ENCODE results near the gene EPHA3. TPM values are rescaled to one million over a fixed set of nuclear protein-coding genes. Genes with fewer than 3 reads are reported as not detected.

Gene EPHA3
- total RNA-seq, 1 donor from 2014 or later = 5.0 TPM

DNA sequence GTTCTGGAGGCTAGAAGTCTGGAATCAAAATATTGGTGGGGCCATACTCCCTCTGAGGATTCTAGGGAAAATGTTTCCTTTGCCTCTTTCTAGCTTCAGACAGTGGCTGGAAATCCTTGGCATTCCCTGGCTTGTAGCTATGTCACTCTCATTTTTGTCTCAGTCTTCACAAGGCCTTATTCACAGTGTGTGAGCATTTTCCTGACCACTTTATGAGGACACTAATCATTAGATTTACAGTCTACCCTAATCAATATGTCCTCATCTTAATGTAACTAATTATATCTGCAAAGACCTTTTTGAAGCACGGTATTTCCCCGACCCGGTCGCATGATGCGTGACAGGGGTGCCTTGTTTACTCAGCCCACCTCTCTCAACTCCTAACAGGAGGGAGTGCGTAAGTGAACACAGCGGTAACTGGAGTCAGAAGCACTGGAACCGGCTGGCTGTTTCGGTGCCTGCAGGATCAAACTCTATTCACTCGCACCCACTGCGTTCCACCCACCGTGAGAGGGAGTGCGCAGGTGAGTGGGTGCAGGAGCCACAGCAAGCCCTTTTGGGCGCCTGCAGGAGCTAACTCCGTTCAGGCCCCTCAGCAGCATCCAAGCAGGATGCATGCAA is 155.0 kb downstream of the EPHA3 start:
- Histone ChIP-seq H3K9me3 (ENCODE audit: insufficient read depth, low read depth, low read length) (no peaks in the 10 kb centered on the region), H3K27ac (ENCODE audit: low read depth, low read length) (no peak overlapping the region), H3K9ac (ENCODE audit: low read length) (no peak overlapping the region), H3K36me3 (ENCODE audit: insufficient read depth, low read length) (no peaks in the 10 kb centered on the region), H2AFZ (ENCODE audit: low read depth, low read length) (no peak overlapping the region), H3K4me1 (ENCODE audit: insufficient read depth, low read length) (no peaks in the 10 kb centered on the region), H3K4me2 (ENCODE audit: low read length) (no peak overlapping the region), H3K4me3 (ENCODE audit: insufficient read depth, low read depth, low read length) (no peak overlapping the region), H4K20me1 (ENCODE audit: insufficient read depth, low read length) (no peaks in the 10 kb centered on the region), H3K79me2 (ENCODE audit: insufficient read depth, low read length) (no peaks in the 10 kb centered on the region), H3K27me3 (ENCODE audit: insufficient read depth, low read length) (no peaks in the 10 kb centered on the region)
- H3K4me3 Mint-ChIP-seq (ENCODE audit: unreplicated experiment) = no peak overlapping the region
- DNase-seq (ENCODE audit: low read depth) (no peak), FAIRE-seq (no peak)
- H3K36me3 Mint-ChIP-seq (ENCODE audit: low read depth, unreplicated experiment) = no peaks in the 10 kb centered on the region
- no peaks in the 10 kb centered on the region for H3K9me3 Mint-ChIP-seq (ENCODE audit: unreplicated experiment)
- no peak overlapping the region for H3K27ac Mint-ChIP-seq (ENCODE audit: unreplicated experiment)
- H3K27me3 Mint-ChIP-seq (ENCODE audit: low read depth, unreplicated experiment) = no peaks in the 10 kb centered on the region
- H3K4me1 Mint-ChIP-seq (ENCODE audit: low read depth, unreplicated experiment) = no peaks in the 10 kb centered on the region
- TF ChIP-seq EZH2 (IDR thresholded peaks at IDR 0.05; ENCODE audit: insufficient read depth, low read length) = no peak
- TF ChIP-seq, protein P1, sequence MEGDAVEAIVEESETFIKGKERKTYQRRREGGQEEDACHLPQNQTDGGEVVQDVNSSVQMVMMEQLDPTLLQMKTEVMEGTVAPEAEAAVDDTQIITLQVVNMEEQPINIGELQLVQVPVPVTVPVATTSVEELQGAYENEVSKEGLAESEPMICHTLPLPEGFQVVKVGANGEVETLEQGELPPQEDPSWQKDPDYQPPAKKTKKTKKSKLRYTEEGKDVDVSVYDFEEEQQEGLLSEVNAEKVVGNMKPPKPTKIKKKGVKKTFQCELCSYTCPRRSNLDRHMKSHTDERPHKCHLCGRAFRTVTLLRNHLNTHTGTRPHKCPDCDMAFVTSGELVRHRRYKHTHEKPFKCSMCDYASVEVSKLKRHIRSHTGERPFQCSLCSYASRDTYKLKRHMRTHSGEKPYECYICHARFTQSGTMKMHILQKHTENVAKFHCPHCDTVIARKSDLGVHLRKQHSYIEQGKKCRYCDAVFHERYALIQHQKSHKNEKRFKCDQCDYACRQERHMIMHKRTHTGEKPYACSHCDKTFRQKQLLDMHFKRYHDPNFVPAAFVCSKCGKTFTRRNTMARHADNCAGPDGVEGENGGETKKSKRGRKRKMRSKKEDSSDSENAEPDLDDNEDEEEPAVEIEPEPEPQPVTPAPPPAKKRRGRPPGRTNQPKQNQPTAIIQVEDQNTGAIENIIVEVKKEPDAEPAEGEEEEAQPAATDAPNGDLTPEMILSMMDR (IDR thresholded peaks at IDR 0.05; ENCODE audit: insufficient read depth, low read depth, low read length) = no peak

DNA sequence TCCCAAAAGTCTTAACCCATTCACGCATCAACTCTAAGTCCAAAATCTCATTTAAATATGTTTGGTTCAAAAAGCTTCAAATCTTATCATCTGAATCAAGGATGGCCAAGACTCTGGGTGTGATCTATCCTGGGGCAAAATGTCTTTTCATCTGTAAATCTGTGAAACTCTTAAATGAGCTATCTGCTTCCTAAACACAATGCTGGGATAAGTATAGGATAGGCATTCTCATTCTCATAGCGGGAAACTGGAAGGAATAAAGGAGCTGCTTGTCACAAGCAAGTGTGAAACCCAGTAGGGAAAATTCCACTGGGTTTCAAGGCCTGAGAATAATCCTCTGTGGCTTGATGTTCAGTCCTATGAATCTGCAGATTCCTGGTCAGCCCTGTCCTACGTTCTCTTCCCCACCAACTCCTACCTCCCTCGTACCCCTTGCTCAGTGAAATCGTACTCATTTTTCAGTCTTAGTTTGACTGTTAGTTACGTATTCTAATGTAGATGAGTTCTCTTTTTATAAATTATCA is 156.7 kb downstream of the EPHA3 start:
- Mint-ChIP-seq H3K4me3 (ENCODE audit: unreplicated experiment) (no peak overlapping the region), H3K27ac (ENCODE audit: unreplicated experiment) (no peak overlapping the region), H3K9me3 (ENCODE audit: unreplicated experiment) (no peaks in the 10 kb centered on the region), H3K36me3 (ENCODE audit: low read depth, unreplicated experiment) (no peaks in the 10 kb centered on the region), H3K4me1 (ENCODE audit: low read depth, unreplicated experiment) (no peaks in the 10 kb centered on the region), H3K27me3 (ENCODE audit: low read depth, unreplicated experiment) (no peaks in the 10 kb centered on the region)
- Histone ChIP-seq H3K4me3 (ENCODE audit: insufficient read depth, low read depth, low read length) (no peak overlapping the region), H3K79me2 (ENCODE audit: insufficient read depth, low read length) (no peaks in the 10 kb centered on the region), H2AFZ (ENCODE audit: low read depth, low read length) (no peak overlapping the region), H3K9ac (ENCODE audit: low read length) (no peak overlapping the region), H3K27ac (ENCODE audit: low read depth, low read length) (no peak overlapping the region), H3K4me1 (ENCODE audit: insufficient read depth, low read length) (no peaks in the 10 kb centered on the region), H4K20me1 (ENCODE audit: insufficient read depth, low read length) (no peaks in the 10 kb centered on the region), H3K36me3 (ENCODE audit: insufficient read depth, low read length) (no peaks in the 10 kb centered on the region), H3K9me3 (ENCODE audit: insufficient read depth, low read depth, low read length) (no peaks in the 10 kb centered on the region), H3K4me2 (ENCODE audit: low read length) (no peak overlapping the region), H3K27me3 (ENCODE audit: insufficient read depth, low read length) (no peaks in the 10 kb centered on the region)
- no peak for TF ChIP-seq EZH2 (IDR thresholded peaks at IDR 0.05; ENCODE audit: insufficient read depth, low read length)
- TF ChIP-seq, protein P1 (IDR thresholded peaks at IDR 0.05; ENCODE audit: insufficient read depth, low read depth, low read length) = no peak
- FAIRE-seq (no peak), DNase-seq (ENCODE audit: low read depth) (no peak)

GRCh38 chr3:89266074-89266473 is 158.7 kb downstream of the EPHA3 start:
- Histone ChIP-seq H3K27ac (ENCODE audit: low read depth, low read length) (no peak overlapping the region), H3K9ac (ENCODE audit: low read length) (no peak overlapping the region), H3K79me2 (ENCODE audit: insufficient read depth, low read length) (no peaks in the 10 kb centered on the region), H3K36me3 (ENCODE audit: insufficient read depth, low read length) (no peaks in the 10 kb centered on the region), H2AFZ (ENCODE audit: low read depth, low read length) (no peak overlapping the region), H4K20me1 (ENCODE audit: insufficient read depth, low read length) (no peaks in the 10 kb centered on the region), H3K9me3 (ENCODE audit: insufficient read depth, low read depth, low read length) (no peaks in the 10 kb centered on the region), H3K4me2 (ENCODE audit: low read length) (no peak overlapping the region), H3K27me3 (ENCODE audit: insufficient read depth, low read length) (no peaks in the 10 kb centered on the region), H3K4me3 (ENCODE audit: insufficient read depth, low read depth, low read length) (no peak overlapping the region), H3K4me1 (ENCODE audit: insufficient read depth, low read length) (no peaks in the 10 kb centered on the region)
- FAIRE-seq (no peak), DNase-seq (ENCODE audit: low read depth) (no peak)
- no peak overlapping the region for H3K4me3 Mint-ChIP-seq (ENCODE audit: unreplicated experiment)
- H3K27me3 Mint-ChIP-seq (ENCODE audit: low read depth, unreplicated experiment) = no peaks in the 10 kb centered on the region
- H3K27ac Mint-ChIP-seq (ENCODE audit: unreplicated experiment) = no peak overlapping the region
- TF ChIP-seq, protein P1 (IDR thresholded peaks at IDR 0.05; ENCODE audit: insufficient read depth, low read depth, low read length) = no peak
- TF ChIP-seq EZH2 (IDR thresholded peaks at IDR 0.05; ENCODE audit: insufficient read depth, low read length) = no peak
- H3K36me3 Mint-ChIP-seq (ENCODE audit: low read depth, unreplicated experiment) = no peaks in the 10 kb centered on the region
- no peaks in the 10 kb centered on the region for H3K4me1 Mint-ChIP-seq (ENCODE audit: low read depth, unreplicated experiment)
- H3K9me3 Mint-ChIP-seq (ENCODE audit: unreplicated experiment) = no peaks in the 10 kb centered on the region

Measured in astrocyte (in vitro differentiated cells and primary cell).